GM12892 (cell line): ENCODE measurements around the gene NCAPG2. TPM values are rescaled to one million over a fixed set of nuclear protein-coding genes. Genes with fewer than 3 reads are reported as not detected.

Experiments
- DNase-seq: peaks from one replicate; pipeline ENCODE4 v3.0.0; 2011; ENCODE audit not compliant: insufficient read length
- FAIRE-seq: peaks from 2 replicates; lab custom pipeline; 2011; peaks lifted over from hg19 to GRCh38; lab: Jason Lieb, UNC
- POLR2A ChIP-seq: IDR thresholded peaks from 2 replicates; pipeline ENCODE4 v1.6.1; 2011; ENCODE audit warnings: low read depth, low read length, control low read depth
- POLR2AphosphoS5 ChIP-seq: IDR thresholded peaks from 2 replicates; pipeline ENCODE4 v1.6.1; 2011; ENCODE audit warnings: low read depth, low read length, control low read depth
- TAF1 ChIP-seq: IDR thresholded peaks from 2 replicates; pipeline ENCODE4 v1.6.1; 2011; ENCODE audit warnings: low read depth, mild to moderate bottlenecking, control low read depth, low read length, borderline replicate concordance
- polyA plus RNA-seq: library from polyadenylated mRNA; unstranded; fragments of >200 nt; gene quantifications from one replicate; pipeline ENCODE4 v1.2.1, GENCODE V29; 2012; ENCODE audit warnings: missing spikeins, inconsistent platforms; ENCODE audit not compliant: missing spikeins

NCAPG2 gene
- 33.1 TPM for polyA plus RNA-seq

GRCh38 chr7:158704524-158705233 is at the start of gene NCAPG2:
Gene NCAPG2 (minus strand): TSS chr7:158704804. CDS start chr7:158701899, 2,905 bp downstream.
- DNase-seq (peak; percentile 95), FAIRE-seq (peak; percentile 98)
- TF ChIP-seq TAF1 (peak; percentile 70), POLR2A (peak; percentile 92), POLR2AphosphoS5 (peak; percentile 51; the same call in 1 of the 2 replicates)

GRCh38 chr7:158753900-158754299 is 49.3 kb upstream of the NCAPG2 start:
- FAIRE-seq = no peak
- TF ChIP-seq POLR2A (no peak), TAF1 (no peak), POLR2AphosphoS5 (no peak)
- DNase-seq = no peak

GRCh38 chr7:158751751-158752150 is 47.1 kb upstream of the NCAPG2 start:
- FAIRE-seq (no peak), DNase-seq (no peak)
- TF ChIP-seq TAF1 (no peak), POLR2AphosphoS5 (no peak), POLR2A (no peak)

- no peak for DNase-seq
- TF ChIP-seq TAF1 (no peak), POLR2AphosphoS5 (no peak), POLR2A (no peak)
- FAIRE-seq = no peak
Observed at GRCh38 chr7:158751199-158751598, 46.6 kb upstream of the NCAPG2 start.

GRCh38 chr7:158750702-158751101 is 46.1 kb upstream of the NCAPG2 start:
- FAIRE-seq (no peak), DNase-seq (no peak)
- TF ChIP-seq POLR2AphosphoS5 (no peak), TAF1 (no peak), POLR2A (no peak)

- FAIRE-seq = no peak
- no peak for DNase-seq
- no peak for TF ChIP-seq POLR2AphosphoS5
- no peak for TF ChIP-seq TAF1
- TF ChIP-seq POLR2A = no peak
Observed at GRCh38 chr7:158749396-158749795, 44.8 kb upstream of the NCAPG2 start.

- TF ChIP-seq TAF1 (no peak), POLR2AphosphoS5 (no peak), POLR2A (no peak)
- FAIRE-seq (no peak), DNase-seq (no peak)
Observed at GRCh38 chr7:158748335-158748734, 43.7 kb upstream of the NCAPG2 start.

GRCh38 chr7:158747408-158747807 is 42.8 kb upstream of the NCAPG2 start:
- TF ChIP-seq TAF1 = no peak
- TF ChIP-seq POLR2AphosphoS5 = no peak
- no peak for TF ChIP-seq POLR2A
- DNase-seq (no peak), FAIRE-seq (no peak)

- no peak for TF ChIP-seq TAF1
- TF ChIP-seq POLR2A = no peak
- no peak for TF ChIP-seq POLR2AphosphoS5
- FAIRE-seq = no peak
- no peak for DNase-seq
Observed at GRCh38 chr7:158746957-158747356, 42.4 kb upstream of the NCAPG2 start.

GRCh38 chr7:158745057-158745715 is 40.6 kb upstream of the NCAPG2 start:
- FAIRE-seq = no peak
- DNase-seq = no peak
- TF ChIP-seq POLR2AphosphoS5 (no peak), POLR2A (no peak), TAF1 (no peak)

- TF ChIP-seq TAF1 = no peak
- TF ChIP-seq POLR2AphosphoS5 = no peak
- TF ChIP-seq POLR2A = no peak
- FAIRE-seq = no peak
- no peak for DNase-seq
Observed at GRCh38 chr7:158744070-158744469, 39.5 kb upstream of the NCAPG2 start.
